PC-3 (cell line): Measurements from ENCODE around the gene NCOA7. TPM values are rescaled to one million over a fixed set of nuclear protein-coding genes. Genes with fewer than 3 reads are reported as not detected.

Source experiments
- ATAC-seq: fragments of 200-7000 bp; cut with Tn5 transposase; 2 replicates; pipeline ENCODE4 v1.9.1; 2020; ENCODE audit warnings: mild to moderate bottlenecking, moderate library complexity
- BruUV-seq: library from RNA; stranded (reverse); fragments of 400-500 nt; replicated peaks from 2 replicates; lab custom pipeline; 2021; lab: Mats Ljungman, UMichigan
- CTCF ChIA-PET: fragments of 300-600 bp; sonication (Branson Sonifier 250); formaldehyde crosslinking; loops from one replicate; lab custom pipeline; 2022; ENCODE audit warnings: antibody characterized with exemption; lab: Charles Lee
- POLR2A ChIA-PET: fragments of 300-600 bp; sonication (Branson Sonifier 250); formaldehyde crosslinking; loops from one replicate; lab custom pipeline; 2022; ENCODE audit warnings: antibody characterized with exemption; ENCODE audit not compliant: unreplicated experiment; lab: Charles Lee
- DNase-seq: peaks from one replicate; pipeline ENCODE4 v3.0.0-alpha.2; 2015
- H2AFZ ChIP-seq: fragments of 300-600 bp; sonication (generic); 2 replicates; pipeline ENCODE4 v1.6.0; 2016; ENCODE audit warnings: antibody characterized with exemption, low read length
- H3F3A ChIP-seq: fragments of 300-600 bp; sonication (generic); one replicate; pipeline ENCODE4 v1.6.0; 2017; ENCODE audit warnings: antibody characterized with exemption, low read length, control low read depth, mild to moderate bottlenecking; ENCODE audit not compliant: unreplicated experiment
- H3K27ac ChIP-seq: fragments of 300-600 bp; sonication (generic); 2 replicates; pipeline ENCODE4 v1.5.1; 2016; ENCODE audit warnings: mild to moderate bottlenecking, low read length
- H3K27me3 ChIP-seq: fragments of 300-600 bp; sonication (generic); 2 replicates; pipeline ENCODE4 v1.6.1; 2016; ENCODE audit warnings: low read length, mixed read lengths
- H3K36me3 ChIP-seq: fragments of 300-600 bp; sonication (generic); 2 replicates; pipeline ENCODE4 v1.6.1; 2016; ENCODE audit warnings: low read depth, mixed run types, low read length, mixed read lengths
- H3K4me1 ChIP-seq: fragments of 300-600 bp; sonication (generic); 2 replicates; pipeline ENCODE4 v1.5.1; 2016; ENCODE audit warnings: low read length; ENCODE audit not compliant: insufficient read depth
- H3K4me2 ChIP-seq: fragments of 300-600 bp; sonication (generic); 2 replicates; pipeline ENCODE4 v1.6.0; 2016; ENCODE audit warnings: low read length
- H3K4me3 ChIP-seq: fragments of 300-600 bp; sonication (generic); 2 replicates; pipeline ENCODE4 v1.5.1; 2016; ENCODE audit warnings: mild to moderate bottlenecking, low read length, mixed read lengths
- H3K79me2 ChIP-seq: fragments of 300-600 bp; sonication (generic); 2 replicates; pipeline ENCODE4 v1.6.1; 2017; ENCODE audit warnings: low read length, mixed read lengths
- H3K9ac ChIP-seq: fragments of 300-600 bp; sonication (generic); 2 replicates; pipeline ENCODE4 v1.6.0; 2016; ENCODE audit warnings: mild to moderate bottlenecking, low read length
- H3K9me2 ChIP-seq: fragments of 300-600 bp; sonication (generic); replicated peaks from 2 replicates; pipeline ENCODE4 v1.6.1; 2016; ENCODE audit warnings: mixed run types, low read length, mixed read lengths
- H3K9me3 ChIP-seq: fragments of 300-600 bp; sonication (generic); 2 replicates; pipeline ENCODE4 v1.6.1; 2016; ENCODE audit warnings: low read length, mixed read lengths
- H4K20me1 ChIP-seq: fragments of 300-600 bp; sonication (generic); 2 replicates; pipeline ENCODE4 v1.6.1; 2016; ENCODE audit warnings: low read length, mixed read lengths
- EZH2 ChIP-seq: fragments of 300-600 bp; sonication (generic); IDR thresholded peaks from one replicate; pipeline ENCODE4 v1.6.1; 2017; ENCODE audit warnings: antibody characterized with exemption, mild to moderate bottlenecking, low read length; ENCODE audit not compliant: unreplicated experiment
- EZH2phosphoT487 ChIP-seq: fragments of 300-600 bp; sonication (generic); IDR thresholded peaks from 2 replicates; pipeline ENCODE4 v1.6.1; 2018; ENCODE audit warnings: mild to moderate bottlenecking, antibody characterized with exemption, low read length, borderline replicate concordance
- intact Hi-C: fragments of 100-400 bp; cut with micrococcal nuclease; formaldehyde crosslinking; loops from 2 replicates; pipeline ENCODE4 v1.9.0; 2023
- total RNA-seq: library from RNA; depleted of rRNA; stranded (reverse); fragments of >200 nt; gene quantifications from 2 replicates; pipeline ENCODE4 v1.2.3, GENCODE V29; 2014
- TF ChIP-seq, protein P1 (sequence below): fragments of 300-600 bp; sonication (generic); conservative IDR thresholded peaks from 2 replicates; pipeline ENCODE4 v1.5.1; 2017; ENCODE audit warnings: antibody characterized with exemption, low read depth, mild to moderate bottlenecking, low read length

The NCOA7 gene
- total RNA-seq, 1 experiment from 2014 or later, result 13.4 TPM

- TF ChIP-seq EZH2 (no peak), EZH2phosphoT487 (no peak)
- TF ChIP-seq, protein P1, sequence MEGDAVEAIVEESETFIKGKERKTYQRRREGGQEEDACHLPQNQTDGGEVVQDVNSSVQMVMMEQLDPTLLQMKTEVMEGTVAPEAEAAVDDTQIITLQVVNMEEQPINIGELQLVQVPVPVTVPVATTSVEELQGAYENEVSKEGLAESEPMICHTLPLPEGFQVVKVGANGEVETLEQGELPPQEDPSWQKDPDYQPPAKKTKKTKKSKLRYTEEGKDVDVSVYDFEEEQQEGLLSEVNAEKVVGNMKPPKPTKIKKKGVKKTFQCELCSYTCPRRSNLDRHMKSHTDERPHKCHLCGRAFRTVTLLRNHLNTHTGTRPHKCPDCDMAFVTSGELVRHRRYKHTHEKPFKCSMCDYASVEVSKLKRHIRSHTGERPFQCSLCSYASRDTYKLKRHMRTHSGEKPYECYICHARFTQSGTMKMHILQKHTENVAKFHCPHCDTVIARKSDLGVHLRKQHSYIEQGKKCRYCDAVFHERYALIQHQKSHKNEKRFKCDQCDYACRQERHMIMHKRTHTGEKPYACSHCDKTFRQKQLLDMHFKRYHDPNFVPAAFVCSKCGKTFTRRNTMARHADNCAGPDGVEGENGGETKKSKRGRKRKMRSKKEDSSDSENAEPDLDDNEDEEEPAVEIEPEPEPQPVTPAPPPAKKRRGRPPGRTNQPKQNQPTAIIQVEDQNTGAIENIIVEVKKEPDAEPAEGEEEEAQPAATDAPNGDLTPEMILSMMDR, result peak; percentile 89
- POLR2A ChIA-PET, result no interaction called here
- H3K27ac ChIP-seq, result no peak overlapping the region
These were observed 67.9 kb downstream of the NCOA7 start for GRCh38 chr6:125858427-125859320.

DNA sequence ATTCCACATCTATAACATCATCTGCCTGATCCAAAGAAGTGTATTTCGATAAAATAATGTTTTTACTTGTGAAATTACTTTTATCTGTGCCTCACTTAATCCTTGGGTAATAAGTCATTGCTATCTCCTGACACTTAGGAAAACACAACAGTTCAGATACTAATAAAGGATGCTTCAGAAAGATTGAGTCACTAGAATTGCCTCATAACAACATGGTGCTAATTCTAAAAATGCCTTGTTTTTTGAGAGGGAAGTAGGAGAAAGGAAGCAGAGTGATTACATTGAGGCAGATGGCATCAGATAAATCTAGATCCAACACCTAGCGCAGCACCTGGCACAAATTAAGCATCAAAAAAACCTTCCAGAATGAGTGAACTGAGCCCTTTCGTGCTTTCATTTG, 69.0 kb downstream of the NCOA7 start:
- POLR2A ChIA-PET, result no interaction called here

More at GRCh38 chr6:125858427-125859320, 67.9 kb downstream of the NCOA7 start:
- Histone ChIP-seq H3K9me2 (no peaks in the 10 kb centered on the region), H3K4me3 (no peak overlapping the region), H3F3A (no peaks in the 10 kb centered on the region), H3K27me3 (no peaks in the 10 kb centered on the region), H3K36me3 (no peaks in the 10 kb centered on the region), H3K4me1 (no peaks in the 10 kb centered on the region), H3K9ac (no peak overlapping the region), H3K9me3 (no peaks in the 10 kb centered on the region), H3K79me2 (no peaks in the 10 kb centered on the region), H3K4me2 (no peak overlapping the region), H4K20me1 (no peaks in the 10 kb centered on the region), H2AFZ (no peak overlapping the region)
- intact Hi-C loops, result loop anchor here (1.0 to 2.0 kb wide), 4 partner anchors 68 to 116 kb away; partner anchors contain the start of genes HINT3 and NCOA7
- CTCF ChIA-PET, result interaction anchor here (1.2 kb wide), 1 partner anchor 55 kb away, joined by 3 read pairs; no protein-coding TSS in a partner anchor
- no TSS peak for BruUV-seq
- DNase-seq (peak; percentile 85), ATAC-seq (peak; percentile 99)

More for the DNA sequence above, 69.0 kb downstream of the NCOA7 start:
- no peak overlapping the region for H3K9ac ChIP-seq
- no peaks in the 10 kb centered on the region for H3K9me2 ChIP-seq
- no peaks in the 10 kb centered on the region for H3K9me3 ChIP-seq
- TF ChIP-seq, protein P1, result no peak
- TF ChIP-seq EZH2phosphoT487 (no peak), EZH2 (no peak)
- no peak overlapping the region for H2AFZ ChIP-seq
- no peaks in the 10 kb centered on the region for H3F3A ChIP-seq
- H3K27ac ChIP-seq, result no peak overlapping the region
- intact Hi-C loops, result loop anchor here (2.0 kb wide), 2 partner anchors 69 to 79 kb away; partner anchors contain the start of gene NCOA7
- CTCF ChIA-PET, result no interaction called here
- H3K36me3 ChIP-seq, result no peaks in the 10 kb centered on the region
- no peak overlapping the region for H3K4me2 ChIP-seq
- H3K79me2 ChIP-seq, result no peaks in the 10 kb centered on the region
- H3K4me1 ChIP-seq, result no peaks in the 10 kb centered on the region
- ATAC-seq, result no peak
- H4K20me1 ChIP-seq, result no peaks in the 10 kb centered on the region
- BruUV-seq, result no TSS peak
- no peaks in the 10 kb centered on the region for H3K27me3 ChIP-seq
- no peak overlapping the region for H3K4me3 ChIP-seq
- no peak for DNase-seq
